Measurements from ENCODE around the gene SPRY4. TPM values are rescaled to one million over a fixed set of nuclear protein-coding genes. Genes with fewer than 3 reads are reported as not detected.
"Not testable (repeated sequence)": the region's sequence is repeated elsewhere in the genome, so short reads cannot be mapped to it uniquely, and the experiment has no call there.

SPRY4 gene
- total and polyA plus RNA-seq, 2 donors = 8.6 to 11.6 TPM

DNA sequence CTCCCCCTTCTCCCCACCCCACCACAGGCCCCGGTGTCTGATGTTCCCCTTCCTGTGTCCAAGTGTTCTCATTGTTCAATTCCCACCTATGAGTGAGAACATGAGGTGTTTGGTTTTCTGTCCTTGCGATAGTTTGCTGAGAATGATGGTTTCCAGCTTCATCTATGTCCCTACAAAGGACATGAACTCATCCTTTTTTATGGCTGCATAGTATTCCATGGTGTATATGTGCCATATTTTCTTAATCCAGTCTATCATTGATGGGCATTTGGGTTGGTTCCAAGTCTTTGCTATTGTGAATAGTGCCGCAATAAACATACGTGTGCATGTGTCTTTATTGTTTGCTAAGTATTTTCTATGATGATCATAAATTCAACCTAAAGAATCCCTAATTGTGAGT, 60.7 kb downstream of the SPRY4 start:
- not testable (repeated sequence) for H3K27ac ChIP-seq (ENCODE audit: low read depth)

DNA sequence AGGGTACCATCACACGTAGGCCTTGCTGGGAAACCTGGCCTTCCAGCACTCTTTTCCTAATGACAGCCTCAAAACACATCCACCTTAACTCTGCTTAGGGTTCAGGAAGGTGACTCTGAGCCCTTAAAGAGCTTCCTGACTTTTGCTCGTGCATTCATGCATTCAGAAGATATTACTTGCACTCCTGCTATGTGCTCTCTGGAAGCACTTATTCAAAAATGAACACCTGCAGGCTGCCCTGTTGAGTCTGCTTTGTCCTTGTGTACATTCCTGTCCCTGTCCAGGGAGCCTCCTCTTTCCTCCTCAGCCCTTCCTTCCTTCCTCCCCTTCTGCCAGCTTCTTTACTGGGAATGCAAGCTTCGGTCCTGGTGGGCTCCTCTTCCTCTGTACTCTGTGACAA, 61.5 kb downstream of the SPRY4 start:
- no peak overlapping the region for H3K4me3 ChIP-seq (ENCODE audit: low read depth, low read length)
- H3K36me3 ChIP-seq (ENCODE audit: insufficient read depth) = no peaks in the 10 kb centered on the region
- WGBS = 84% methylated on average over 3 of the region's 3 CpGs
- H3K4me1 ChIP-seq (ENCODE audit: insufficient read depth) = no peaks in the 10 kb centered on the region
- H3K27ac ChIP-seq (ENCODE audit: low read depth) = no peak overlapping the region
- DNase-seq (ENCODE audit: extremely low spot score) = no peak

More for the DNA sequence above, 60.7 kb downstream of the SPRY4 start:
- H3K4me3 ChIP-seq (ENCODE audit: low read depth, low read length); H3K36me3 ChIP-seq (ENCODE audit: insufficient read depth); H3K4me1 ChIP-seq (ENCODE audit: insufficient read depth); DNase-seq (ENCODE audit: extremely low spot score): not testable (repeated sequence)
- 98% methylated on average over 4 of the region's 4 CpGs for WGBS

DNA sequence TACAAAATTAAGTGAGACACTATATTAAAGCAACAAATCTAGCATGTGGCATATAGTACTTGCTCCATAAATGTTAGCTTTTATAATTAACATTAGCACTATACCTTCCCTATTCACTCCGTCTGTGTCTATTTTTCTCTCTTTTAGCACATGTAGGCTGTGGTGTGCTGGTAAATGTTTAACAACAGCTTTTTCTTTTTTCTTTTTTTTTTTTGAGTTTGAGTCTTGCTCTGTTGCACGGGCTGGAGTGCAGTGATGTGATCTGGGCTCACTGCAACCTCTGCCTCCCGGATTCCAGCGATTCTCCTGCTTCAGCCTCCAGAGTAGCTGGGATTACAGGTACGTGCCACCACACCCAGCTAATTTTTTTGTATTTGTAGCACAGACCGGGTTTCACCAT, 62.1 kb downstream of the SPRY4 start:
- H3K36me3 ChIP-seq (ENCODE audit: insufficient read depth) = no peaks in the 10 kb centered on the region

More for the DNA sequence above, 62.1 kb downstream of the SPRY4 start:
- no peak overlapping the region for H3K4me3 ChIP-seq (ENCODE audit: low read depth, low read length)
- H3K27ac ChIP-seq (ENCODE audit: low read depth) = no peak overlapping the region
- 93% methylated on average over 6 of the region's 6 CpGs for WGBS
- no peaks in the 10 kb centered on the region for H3K4me1 ChIP-seq (ENCODE audit: insufficient read depth)
- no peak for DNase-seq (ENCODE audit: extremely low spot score)

Small RNA genes lying within 50 kb of the gene (small RNA-seq; reads per million reads assigned to genes)
- not detected for gene RF02038
- not detected for gene RF02039

Other genes with a start within 250 kb of the SPRY4 start
- 86.2 TPM for gene NDFIP1, start 216.2 kb downstream of the SPRY4 start, total RNA-seq
- 88.2 TPM for gene NDFIP1, start 216.2 kb downstream of the SPRY4 start, polyA plus RNA-seq